Aorta (tissue), 5 donors: ENCODE measurements around the gene ANKRD10. TPM values are rescaled to one million over a fixed set of nuclear protein-coding genes. Genes with fewer than 3 reads are reported as not detected.

Source experiments
- ATAC-seq: fragments of 200-7000 bp; cut with Tn5 transposase; one replicate; pipeline ENCODE4 v1.9.1; 2022; ENCODE audit warnings: moderate library complexity; ENCODE audit not compliant: low FRiP score
- DNase-seq, 2 donors: peaks; one replicate each; pipeline ENCODE4 v3.0.0-alpha.2; 2020
- H3K27ac ChIP-seq, 2 donors: one replicate each; pipeline ENCODE4 v1.5.1; 2013; ENCODE audit warnings: low read length in 2 of 2, mild to moderate bottlenecking in 2 of 2, moderate library complexity in 2 of 2, control low read depth in 1 of 2, inconsistent platforms in 1 of 2, low read depth in 1 of 2
- H3K27me3 ChIP-seq, 2 donors: one replicate each; pipeline ENCODE4 v1.6.1; 2013; ENCODE audit warnings: control low read depth in 1 of 2, low read length in 1 of 2, mild to moderate bottlenecking in 1 of 2, moderate library complexity in 1 of 2; ENCODE audit not compliant: insufficient read depth in 2 of 2, control insufficient read depth in 1 of 2
- H3K36me3 ChIP-seq, 2 donors: one replicate each; pipeline ENCODE4 v1.6.1; 2013; ENCODE audit warnings: control low read depth in 1 of 2, low read length in 1 of 2, mild to moderate bottlenecking in 1 of 2; ENCODE audit not compliant: insufficient read depth in 2 of 2, control insufficient read depth in 1 of 2
- H3K4me1 ChIP-seq, 2 donors: one replicate each; pipeline ENCODE4 v1.6.1; 2013; ENCODE audit warnings: low read length in 2 of 2, control low read depth in 1 of 2, mild to moderate bottlenecking in 1 of 2, moderate library complexity in 1 of 2; ENCODE audit not compliant: insufficient read depth in 2 of 2, control insufficient read depth in 1 of 2
- H3K4me3 ChIP-seq, 2 donors: one replicate each; pipeline ENCODE4 v1.5.1; 2013; ENCODE audit warnings: low read length in 2 of 2, control low read depth in 1 of 2, mild to moderate bottlenecking in 1 of 2
- H3K9me3 ChIP-seq: one replicate; pipeline ENCODE4 v1.6.1; 2013; ENCODE audit warnings: mild to moderate bottlenecking, low read length; ENCODE audit not compliant: control insufficient read depth
- WGBS, 2 donors: extraction: QIAGEN DNeasy Blood & Tissue Kit; methylation state at CpG; one replicate each; pipeline ENCODE4 v1.1.7; 2013; 5-methylcytosine and 5-hydroxymethylcytosine counted together
- intact Hi-C, 2 donors: fragments of 100-400 bp; cut with DNase I; formaldehyde crosslinking; loops; one replicate each; pipeline versions ENCODE4 v1.14.2 to v1.15.0; 2022
- polyA plus RNA-seq, 2 donors: library from polyadenylated mRNA; stranded (reverse); fragments of 200-250 nt; gene quantifications; one replicate each; pipeline ENCODE4 v1.2.3, GENCODE V29; 2013
- total RNA-seq, 2 donors: library from RNA; stranded (reverse); fragmentation: NEBNext Ultra II Directional; extraction: Animal tissue kit (Norgen Biotek cat#: 25700); gene quantifications; one replicate each; pipeline ENCODE4 v1.2.1, GENCODE V29; 2021
- donor health status: healthy with polysubstance abuse.
- donor health status: Bipolar disorder and iron deficiency.
- donor health status: DM: no; HTN: no; CAD: no.
- donor health status: DM: no; HTN: no; CAD: no.
- donor health status: DM: yes; HTN: yes; CAD: no.

ANKRD10 gene
- total and polyA plus RNA-seq, 4 donors: 44.1 to 275 (median 168) TPM

- intact Hi-C loops: no loop called here
- WGBS, 2 donors: 92 to 95% methylated on average over 6 of the region's 6 CpGs
- H3K36me3 ChIP-seq: no peaks in the 10 kb centered on the region
- no peak for ATAC-seq
- H3K9me3 ChIP-seq: peaks cover 5% of the 10 kb centered on the region
- H3K27ac ChIP-seq: no peak overlapping the region
- H3K4me1 ChIP-seq: no peaks in the 10 kb centered on the region
- no peaks in the 10 kb centered on the region for H3K27me3 ChIP-seq
- no peak for DNase-seq
- no peak overlapping the region for H3K4me3 ChIP-seq
These were observed 59.5 kb downstream of the ANKRD10 start for GRCh38 chr13:110855363-110855762.

GRCh38 chr13:110854866-110855265 lies 60.0 kb downstream of the ANKRD10 start:
- H3K4me1 ChIP-seq: no peaks in the 10 kb centered on the region
- ATAC-seq (no peak), DNase-seq (no peak)
- H3K27ac ChIP-seq: no peak overlapping the region
- no peaks in the 10 kb centered on the region for H3K27me3 ChIP-seq
- peaks cover 5% of the 10 kb centered on the region for H3K9me3 ChIP-seq
- H3K36me3 ChIP-seq: no peaks in the 10 kb centered on the region
- intact Hi-C loops: no loop called here
- WGBS, 2 donors: 86 to 95% methylated on average over 7 of the region's 7 CpGs
- no peak overlapping the region for H3K4me3 ChIP-seq

- no peak for ATAC-seq
- no peak for DNase-seq
- Histone ChIP-seq H3K36me3 (no peaks in the 10 kb centered on the region), H3K9me3 (peaks cover 5% of the 10 kb centered on the region), H3K27me3 (no peaks in the 10 kb centered on the region), H3K4me1 (no peaks in the 10 kb centered on the region), H3K4me3 (no peak overlapping the region), H3K27ac (no peak overlapping the region)
- 75 to 80% methylated on average over 20 of the region's 20 CpGs for WGBS, 2 donors
- intact Hi-C loops: no loop called here
These were observed 61.6 kb downstream of the ANKRD10 start for GRCh38 chr13:110853235-110853721.

GRCh38 chr13:110850840-110851239 lies 64.0 kb downstream of the ANKRD10 start:
- 84 to 85% methylated on average over 11 of the region's 11 CpGs for WGBS, 2 donors
- ATAC-seq: no peak

GRCh38 chr13:110850006-110850405 lies 64.9 kb downstream of the ANKRD10 start:
- Histone ChIP-seq H3K36me3 (no peaks in the 10 kb centered on the region), H3K4me1 (no peaks in the 10 kb centered on the region), H3K4me3 (no peak overlapping the region), H3K27me3 (no peaks in the 10 kb centered on the region), H3K9me3 (no peaks in the 10 kb centered on the region), H3K27ac (no peak overlapping the region)
- 70 to 71% methylated on average over 4 of the region's 4 CpGs for whole genome bisulfite sequencing, 2 donors
- no peak for DNase-seq
- ATAC-seq: no peak
- intact Hi-C loops: no loop called here

More at GRCh38 chr13:110850840-110851239, 64.0 kb downstream of the ANKRD10 start:
- no peaks in the 10 kb centered on the region for H3K27me3 ChIP-seq
- H3K36me3 ChIP-seq: no peaks in the 10 kb centered on the region
- no peak overlapping the region for H3K27ac ChIP-seq
- no peak overlapping the region for H3K4me3 ChIP-seq
- intact Hi-C loops: no loop called here
- H3K9me3 ChIP-seq: no peaks in the 10 kb centered on the region
- DNase-seq: no peak
- no peaks in the 10 kb centered on the region for H3K4me1 ChIP-seq

- DNase-seq: no peak
- Histone ChIP-seq H3K4me3 (no peak overlapping the region), H3K27me3 (no peaks in the 10 kb centered on the region), H3K36me3 (no peaks in the 10 kb centered on the region), H3K4me1 (no peaks in the 10 kb centered on the region), H3K9me3 (peaks cover 2% of the 10 kb centered on the region), H3K27ac (no peak overlapping the region)
- no peak for ATAC-seq
- WGBS, 2 donors: 54 to 55% methylated on average over 3 of the region's 3 CpGs
- intact Hi-C loops: no loop called here
These were observed 69.3 kb downstream of the ANKRD10 start for GRCh38 chr13:110845520-110845919.

GRCh38 chr13:110841846-110842245 lies 73.0 kb downstream of the ANKRD10 start:
- no peak for ATAC-seq
- no peaks in the 10 kb centered on the region for H3K36me3 ChIP-seq
- no peak overlapping the region for H3K4me3 ChIP-seq
- H3K9me3 ChIP-seq: peaks cover 2% of the 10 kb centered on the region
- no peaks in the 10 kb centered on the region for H3K4me1 ChIP-seq
- no peaks in the 10 kb centered on the region for H3K27me3 ChIP-seq
- no peak overlapping the region for H3K27ac ChIP-seq
- intact Hi-C loops: no loop called here
- DNase-seq: no peak
- 82 to 86% methylated on average over 3 of the region's 3 CpGs for WGBS, 2 donors

GRCh38 chr13:110841406-110841805 lies 73.5 kb downstream of the ANKRD10 start:
- no peak for ATAC-seq
- Histone ChIP-seq H3K4me3 (no peak overlapping the region), H3K36me3 (no peaks in the 10 kb centered on the region), H3K27ac (no peak overlapping the region), H3K27me3 (no peaks in the 10 kb centered on the region), H3K4me1 (no peaks in the 10 kb centered on the region), H3K9me3 (peaks cover 2% of the 10 kb centered on the region)
- no peak for DNase-seq
- intact Hi-C loops: no loop called here
- WGBS, 2 donors: 90% methylated on average over 2 of the region's 2 CpGs

GRCh38 chr13:110838867-110839538 lies 75.9 kb downstream of the ANKRD10 start:
- H3K36me3 ChIP-seq: no peaks in the 10 kb centered on the region
- no peaks in the 10 kb centered on the region for H3K27me3 ChIP-seq
- H3K9me3 ChIP-seq: peaks cover 2% of the 10 kb centered on the region
- intact Hi-C loops: no loop called here
- H3K27ac ChIP-seq: no peak overlapping the region
- no peak for DNase-seq
- WGBS, 2 donors: 96 to 99% methylated on average over 3 of the region's 4 CpGs
- no peak for ATAC-seq
- no peak overlapping the region for H3K4me3 ChIP-seq
- H3K4me1 ChIP-seq: no peaks in the 10 kb centered on the region
